ENCODE measurements around the gene DNPEP.

The DNPEP gene

DNA sequence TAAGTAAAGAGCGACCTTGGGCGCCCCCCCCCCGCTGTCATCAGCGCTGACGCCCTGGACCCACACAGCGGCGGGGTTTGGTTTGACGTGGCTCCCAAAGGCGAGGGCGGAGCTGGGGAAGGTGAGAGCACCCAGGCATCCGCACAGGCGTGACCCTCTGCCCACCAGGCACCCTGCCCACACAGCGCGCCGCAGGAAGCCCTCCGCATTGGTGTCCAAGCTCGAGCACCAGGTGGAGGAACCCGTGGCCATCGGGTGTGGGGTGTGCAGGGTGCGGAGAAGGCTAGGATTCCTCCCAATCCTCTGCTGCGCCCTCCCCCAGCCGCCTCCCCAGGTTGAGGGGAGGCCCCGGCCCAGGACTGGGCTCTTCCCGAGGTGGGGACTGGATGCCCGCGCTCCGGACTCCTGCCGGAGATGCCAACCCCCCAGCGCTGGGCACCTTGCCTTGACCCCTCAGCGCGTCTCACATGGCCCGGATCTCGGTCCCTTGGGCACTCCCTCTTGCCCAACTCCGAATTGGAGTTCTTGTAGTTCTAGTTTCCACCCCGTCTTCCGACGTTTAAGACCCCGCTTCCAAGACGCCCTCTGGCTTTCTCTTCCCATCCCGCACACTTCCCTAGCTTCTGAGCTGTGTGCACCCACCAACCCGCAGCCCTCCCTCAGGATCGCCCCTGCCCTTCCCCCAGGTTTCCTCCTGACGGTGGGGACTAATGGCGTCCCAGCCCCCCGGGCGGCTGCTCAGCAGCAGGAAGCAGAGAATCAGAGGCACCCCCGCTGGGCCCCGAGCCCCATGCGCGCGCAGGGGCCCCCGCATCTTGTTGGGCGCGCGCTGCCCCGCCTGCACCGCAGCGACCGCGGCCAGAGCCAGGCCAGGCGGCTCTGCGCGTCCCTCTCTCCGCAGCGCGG, 29.3 kb downstream of the DNPEP start:
- DNase-seq (ENCODE audit: low spot score): peak; percentile 59

DNA sequence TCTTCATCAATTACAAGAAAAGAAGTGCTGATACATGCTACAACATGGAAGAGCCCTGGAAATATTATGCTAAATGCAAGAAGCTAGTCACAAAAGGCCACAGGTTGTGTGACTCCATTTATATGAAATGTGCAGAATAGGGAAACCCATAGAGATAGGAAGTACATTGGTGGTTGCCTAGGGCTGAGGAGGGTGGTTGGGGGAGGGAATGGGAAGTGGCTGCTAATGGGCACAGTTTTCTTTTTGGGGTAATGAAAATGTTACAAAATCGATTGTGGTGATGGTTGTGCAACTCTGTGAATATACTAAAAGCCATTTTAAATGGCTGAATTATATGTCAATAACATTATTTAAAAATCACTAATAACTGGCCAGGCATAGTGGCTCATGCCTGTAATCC, 30.9 kb downstream of the DNPEP start:
- DNase-seq (ENCODE audit: low spot score): no peak

GRCh38 chr2:219354582-219354981, 33.1 kb downstream of the DNPEP start:
- no peak for DNase-seq (ENCODE audit: low spot score)

GRCh38 chr2:219353129-219353528, 34.6 kb downstream of the DNPEP start:
- no peak for DNase-seq (ENCODE audit: low spot score)

- peak; percentile 86 for DNase-seq (ENCODE audit: low spot score)
Observed at GRCh38 chr2:219352448-219353023, 35.2 kb downstream of the DNPEP start.

DNA sequence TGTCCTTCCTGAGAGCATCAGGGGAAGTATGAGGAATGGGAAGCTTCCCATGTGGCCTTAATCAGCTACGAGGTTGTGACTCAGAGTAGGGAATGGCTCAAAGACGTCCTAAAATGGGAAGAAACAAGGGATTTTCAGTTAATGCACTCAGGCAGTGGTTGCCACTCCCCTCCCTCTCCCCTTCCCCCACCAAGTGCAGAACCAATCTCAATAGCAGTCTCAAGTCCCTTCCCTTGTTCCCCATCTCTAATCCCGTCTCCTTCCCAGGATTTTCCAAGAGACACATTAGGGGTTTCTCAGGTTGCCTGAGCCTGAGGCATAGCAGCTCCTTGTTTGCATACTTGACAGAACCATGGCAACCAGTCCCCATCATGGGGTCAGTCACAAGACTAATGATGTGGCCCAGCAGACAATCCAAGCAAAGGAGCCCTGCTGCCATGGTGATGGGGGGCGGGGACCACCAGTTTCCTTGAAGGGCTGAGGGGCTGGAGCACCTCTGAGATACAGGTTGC, 36.9 kb downstream of the DNPEP start:
- peak; percentile 30 for DNase-seq (ENCODE audit: low spot score)

GRCh38 chr2:219350215-219350614, 37.5 kb downstream of the DNPEP start:
- DNase-seq (ENCODE audit: low spot score): no peak

- DNase-seq (ENCODE audit: low spot score): no peak
Observed at GRCh38 chr2:219344751-219345430, 42.8 kb downstream of the DNPEP start.

DNA sequence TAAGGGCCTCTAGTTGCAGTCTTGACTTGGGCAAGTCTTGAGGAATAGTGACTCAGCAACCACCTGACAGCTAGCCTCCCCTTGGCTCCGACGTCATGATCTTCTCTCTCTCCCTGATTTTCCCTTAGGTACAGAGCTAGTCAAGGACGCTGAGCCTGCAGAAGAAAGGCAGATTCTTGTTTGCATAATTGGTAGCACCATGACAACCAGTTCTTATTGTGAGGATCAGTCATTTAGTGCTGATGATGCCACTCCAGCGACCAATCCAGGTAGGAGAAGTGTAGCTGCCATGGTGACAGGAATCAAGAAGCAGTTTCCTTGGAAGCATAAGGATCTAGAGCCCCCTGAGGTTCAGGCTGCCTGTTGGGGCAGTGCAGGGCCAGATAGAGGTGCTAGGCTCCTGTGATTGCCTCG, 52.3 kb downstream of the DNPEP start:
- DNase-seq (ENCODE audit: low spot score): no peak

- no peak for DNase-seq (ENCODE audit: low spot score)
Observed at GRCh38 chr2:219334076-219334475, 53.6 kb downstream of the DNPEP start.

- peak; percentile 72 for DNase-seq (ENCODE audit: low spot score)
Observed at GRCh38 chr2:219332542-219332941, 55.2 kb downstream of the DNPEP start, which contains the start of gene RESP18. Gene RESP18, minus strand, starts transcription at chr2:219332744.

GRCh38 chr2:219331560-219332213, 56.0 kb downstream of the DNPEP start:
- DNase-seq (ENCODE audit: low spot score): peak; percentile 89

GRCh38 chr2:219327719-219328118, 60.0 kb downstream of the DNPEP start:
- no peak for DNase-seq (ENCODE audit: low spot score)

DNA sequence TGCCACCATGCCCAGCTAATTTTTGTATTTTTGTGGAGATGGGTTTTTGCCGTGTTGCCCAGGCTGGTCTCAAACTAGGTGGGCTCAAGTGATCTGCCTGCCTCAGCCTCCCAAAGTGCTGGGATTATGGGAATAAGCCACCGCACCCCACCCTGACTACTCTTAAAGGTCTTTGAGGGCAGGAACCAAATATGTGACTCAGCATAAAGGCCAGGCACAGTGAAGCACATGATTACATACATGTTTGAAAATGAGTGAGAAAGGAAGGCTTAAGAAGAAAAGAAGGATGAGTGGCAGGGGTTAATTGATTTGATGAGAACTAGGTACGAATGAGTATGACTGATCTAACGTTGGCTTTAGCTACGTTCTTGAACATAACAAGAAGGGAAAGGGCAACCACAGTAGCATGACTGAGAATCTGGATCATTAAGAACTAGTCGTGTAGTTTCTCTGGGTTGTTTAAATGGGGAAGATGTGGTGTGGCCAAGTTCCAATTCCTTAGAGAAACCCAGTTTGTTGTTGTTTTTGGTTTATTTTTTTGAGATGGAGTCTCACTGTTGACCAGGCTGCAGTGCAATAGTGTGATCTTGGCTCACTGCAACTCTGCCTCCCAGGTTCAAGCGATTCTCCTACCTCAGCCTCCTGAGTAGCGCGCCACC, 61.9 kb downstream of the DNPEP start:
- DNase-seq (ENCODE audit: low spot score): no peak

DNA sequence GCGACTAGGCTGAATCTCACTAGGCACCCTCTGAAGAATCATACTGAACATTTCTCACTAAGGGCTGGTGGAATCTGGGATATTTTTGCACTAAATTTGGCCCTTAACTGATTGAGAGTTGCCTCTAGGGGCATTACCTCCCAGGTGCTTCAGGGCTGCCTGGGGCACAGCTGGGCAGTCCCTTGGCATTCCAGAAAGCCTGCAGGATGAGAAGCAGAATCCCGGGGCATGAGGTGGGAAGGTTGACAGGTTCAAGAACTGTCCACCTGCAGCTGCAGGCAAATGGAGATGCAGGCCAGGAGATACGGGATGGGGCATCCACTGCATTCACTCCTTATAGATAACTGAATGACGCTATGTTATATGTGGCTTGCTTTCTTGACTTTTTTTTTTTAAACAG, 62.6 kb downstream of the DNPEP start:
- no peak for DNase-seq (ENCODE audit: low spot score)

DNA sequence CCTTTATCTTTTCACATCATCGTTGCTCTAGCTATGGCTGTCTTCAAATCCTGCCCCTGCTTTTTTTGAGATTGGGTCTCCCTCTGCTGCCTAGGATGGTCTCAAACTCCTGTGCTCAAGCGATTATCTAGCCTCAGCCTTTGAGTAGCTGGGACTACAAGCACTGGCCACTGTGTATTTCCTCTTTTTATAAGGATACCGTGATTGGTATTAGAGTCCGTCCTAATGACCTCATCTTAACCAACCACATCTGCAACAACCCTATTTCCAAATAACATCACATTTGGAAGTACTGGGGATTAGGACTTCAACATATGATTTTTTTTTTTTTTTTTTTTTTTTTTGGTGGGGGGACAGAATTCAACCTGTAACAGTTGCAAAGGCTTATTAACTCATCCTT, 64.3 kb downstream of the DNPEP start:
- no peak for DNase-seq (ENCODE audit: low spot score)

Measured in iPS-NIHi11 (cell line).